OCI-LY7 (cell line): Measurements from ENCODE around the gene IDE. TPM values are rescaled to one million over a fixed set of nuclear protein-coding genes. Genes with fewer than 3 reads are reported as not detected.

Experiments
- BruUV-seq: library from RNA; stranded (reverse); fragments of 400-500 nt; replicated peaks from 2 replicates; lab custom pipeline; 2021; lab: Mats Ljungman, UMichigan
- CTCF ChIA-PET: fragments of 300-600 bp; sonication (Branson Sonifier 250); formaldehyde crosslinking; loops from one replicate; lab custom pipeline; 2022; ENCODE audit warnings: antibody characterized with exemption; ENCODE audit not compliant: unreplicated experiment; lab: Charles Lee
- POLR2A ChIA-PET: fragments of 300-600 bp; sonication (Branson Sonifier 250); formaldehyde crosslinking; loops from one replicate; lab custom pipeline; 2022; ENCODE audit warnings: antibody characterized with exemption; lab: Charles Lee
- DNase-seq: peaks from one replicate; pipeline ENCODE4 v3.0.0-alpha.2; 2015; ENCODE audit warnings: low spot score
- H2AFZ ChIP-seq: fragments of 200-600 bp; sonication (generic), shearing (Covaris generic); 2 replicates; pipeline ENCODE4 v1.6.1; 2014; ENCODE audit warnings: mild to moderate bottlenecking, antibody characterized with exemption, low read length, moderate library complexity
- H3K27ac ChIP-seq: fragments of 200-600 bp; sonication (generic); 2 replicates; pipeline ENCODE4 v1.5.1; 2014; ENCODE audit warnings: mixed run types, low read depth, mild to moderate bottlenecking, moderate library complexity, low read length, inconsistent platforms; ENCODE audit not compliant: poor library complexity, severe bottlenecking
- H3K36me3 ChIP-seq: fragments of 200-600 bp; sonication (generic); 2 replicates; pipeline ENCODE4 v1.6.1; 2014; ENCODE audit warnings: mild to moderate bottlenecking, antibody characterized with exemption, low read length, moderate library complexity, mixed read lengths; ENCODE audit not compliant: insufficient read depth
- H3K4me1 ChIP-seq: fragments of 200-600 bp; sonication (generic); 2 replicates; pipeline ENCODE4 v1.5.1; 2014; ENCODE audit warnings: mild to moderate bottlenecking, low read length; ENCODE audit not compliant: insufficient read depth, poor library complexity, severe bottlenecking
- H3K4me2 ChIP-seq: fragments of 200-600 bp; sonication (generic); 2 replicates; pipeline ENCODE4 v1.6.1; 2014; ENCODE audit warnings: mild to moderate bottlenecking, low read length
- H3K4me3 ChIP-seq: fragments of 200-600 bp; sonication (generic); 2 replicates; pipeline ENCODE4 v1.5.1; 2014; ENCODE audit warnings: mild to moderate bottlenecking, low read depth, low read length; ENCODE audit not compliant: poor library complexity, severe bottlenecking
- H3K79me2 ChIP-seq: fragments of 200-600 bp; sonication (generic); 2 replicates; pipeline ENCODE4 v1.6.1; 2016; ENCODE audit warnings: low read depth, mild to moderate bottlenecking, low read length, moderate library complexity, mixed read lengths; ENCODE audit not compliant: insufficient read depth
- H3K9me2 ChIP-seq: fragments of 200-600 bp; sonication (generic); 2 replicates; pipeline ENCODE4 v1.6.1; 2016; ENCODE audit warnings: mild to moderate bottlenecking, low read length, mixed read lengths; ENCODE audit not compliant: insufficient read depth
- H3K9me3 ChIP-seq: fragments of 200-600 bp; sonication (generic); 2 replicates; pipeline ENCODE4 v1.6.1; 2014; ENCODE audit warnings: mild to moderate bottlenecking, mixed run types, low read length, mixed read lengths
- H4K20me1 ChIP-seq: fragments of 200-600 bp; sonication (generic); 2 replicates; pipeline ENCODE4 v1.6.1; 2014; ENCODE audit warnings: mild to moderate bottlenecking, antibody characterized with exemption, low read length, moderate library complexity, mixed read lengths; ENCODE audit not compliant: insufficient read depth
- CTCF ChIP-seq: fragments of 200-600 bp; sonication (generic); conservative IDR thresholded peaks from 2 replicates; pipeline ENCODE4 v1.5.1; 2014; ENCODE audit warnings: mild to moderate bottlenecking, antibody characterized with exemption, low read length, moderate library complexity, mixed read lengths
- EZH2phosphoT487 ChIP-seq: fragments of 200-600 bp; sonication (generic); IDR thresholded peaks from 2 replicates; pipeline ENCODE4 v1.6.1; 2018; ENCODE audit warnings: low read depth, borderline replicate concordance, mild to moderate bottlenecking, mixed run types, antibody characterized with exemption, low read length, moderate library complexity, mixed read lengths
- intact Hi-C: fragments of 100-400 bp; cut with micrococcal nuclease; formaldehyde crosslinking; loops from one replicate; pipeline ENCODE4 v1.10.0; 2022; ENCODE audit not compliant: unreplicated experiment
- total RNA-seq, 2 experiments: library from RNA; depleted of rRNA in 1 of 2; stranded (reverse); fragments of >200 nt in 1 of 2; shearing (Covaris generic) in 1 of 2; gene quantifications; 2 replicates each; pipeline ENCODE4 v1.2.3, GENCODE V29; 2014 to 2022

IDE gene
- total RNA-seq, 2 experiments from 2014 or later, result 14.2 to 42.4 TPM

- CTCF ChIA-PET, result no interaction called here
- BruUV-seq, result no TSS peak
These were observed 155.0 kb downstream of the IDE start for GRCh38 chr10:92418891-92419290.

GRCh38 chr10:92418221-92418620, 155.7 kb downstream of the IDE start:
- Histone ChIP-seq H3K36me3 (no peaks in the 10 kb centered on the region), H3K4me1 (no peaks in the 10 kb centered on the region), H3K4me2 (no peak overlapping the region), H4K20me1 (no peaks in the 10 kb centered on the region), H2AFZ (no peak overlapping the region), H3K4me3 (no peak overlapping the region), H3K9me2 (no peaks in the 10 kb centered on the region), H3K9me3 (no peaks in the 10 kb centered on the region), H3K79me2 (no peaks in the 10 kb centered on the region), H3K27ac (no peak overlapping the region)
- POLR2A ChIA-PET, result interaction anchor here (0.6 kb wide), 1 partner anchor 506 kb away, joined by 3 read pairs; no protein-coding TSS in a partner anchor
- BruUV-seq, result no TSS peak
- DNase-seq, result no peak
- CTCF ChIA-PET, result no interaction called here
- no peak for TF ChIP-seq EZH2phosphoT487
- no peak for TF ChIP-seq CTCF
- intact Hi-C loops, result no loop called here

More at GRCh38 chr10:92418891-92419290, 155.0 kb downstream of the IDE start:
- no peaks in the 10 kb centered on the region for H3K4me1 ChIP-seq
- no peak overlapping the region for H2AFZ ChIP-seq
- no peaks in the 10 kb centered on the region for H3K79me2 ChIP-seq
- H3K4me3 ChIP-seq, result no peak overlapping the region
- H3K9me2 ChIP-seq, result no peaks in the 10 kb centered on the region
- no peaks in the 10 kb centered on the region for H4K20me1 ChIP-seq
- intact Hi-C loops, result no loop called here
- TF ChIP-seq EZH2phosphoT487 (no peak), CTCF (no peak)
- DNase-seq, result no peak
- no peak overlapping the region for H3K27ac ChIP-seq
- H3K36me3 ChIP-seq, result no peaks in the 10 kb centered on the region
- POLR2A ChIA-PET, result interaction anchor here (0.6 kb wide), 1 partner anchor 57 kb away, joined by 4 read pairs; no protein-coding TSS in a partner anchor
- H3K4me2 ChIP-seq, result no peak overlapping the region
- no peaks in the 10 kb centered on the region for H3K9me3 ChIP-seq

GRCh38 chr10:92413519-92413918, 160.4 kb downstream of the IDE start:
- no peaks in the 10 kb centered on the region for H3K9me3 ChIP-seq
- no peak overlapping the region for H3K4me2 ChIP-seq
- H3K4me3 ChIP-seq, result no peak overlapping the region
- H3K4me1 ChIP-seq, result no peaks in the 10 kb centered on the region
- ChIA-PET POLR2A (interaction anchor here (0.5 kb wide), 1 partner anchor 123 kb away, joined by 4 read pairs; no protein-coding TSS in a partner anchor), CTCF (no interaction called here)
- no TSS peak for BruUV-seq
- H4K20me1 ChIP-seq, result no peaks in the 10 kb centered on the region
- H3K27ac ChIP-seq, result no peak overlapping the region
- intact Hi-C loops, result no loop called here
- TF ChIP-seq CTCF, result no peak
- TF ChIP-seq EZH2phosphoT487, result no peak
- H3K79me2 ChIP-seq, result no peaks in the 10 kb centered on the region
- no peaks in the 10 kb centered on the region for H3K36me3 ChIP-seq
- H2AFZ ChIP-seq, result no peak overlapping the region
- DNase-seq, result no peak
- H3K9me2 ChIP-seq, result no peaks in the 10 kb centered on the region
